CD14-positive monocyte (primary cell): Measurements from ENCODE around the gene TNIP2. TPM values are rescaled to one million over a fixed set of nuclear protein-coding genes. Genes with fewer than 3 reads are reported as not detected.

ENCODE experiments used
- DNase-seq, 3 donors: peaks; one replicate each; pipeline ENCODE4 v3.0.0-alpha.2; 2011 to 2022
- H2AFZ ChIP-seq: 2 replicates; pipeline ENCODE4 v1.6.0; 2012; ENCODE audit warnings: mild to moderate bottlenecking, low read depth, low read length, inconsistent platforms; ENCODE audit not compliant: insufficient read depth, poor library complexity, severe bottlenecking
- H3K27ac ChIP-seq, 2 donors: 1 replicate in 1 of 2; 2 replicates in 1 of 2; pipeline ENCODE4 v1.5.1; 2012 to 2013; ENCODE audit warnings: low read length in 2 of 2, control low read depth in 1 of 2, inconsistent platforms in 1 of 2, low read depth in 1 of 2, mild to moderate bottlenecking in 1 of 2
- H3K27me3 ChIP-seq, 2 donors: one replicate each; pipeline versions ENCODE4 v1.6.0 to v1.6.1; 2011 to 2013; ENCODE audit warnings: low read length in 2 of 2; ENCODE audit not compliant: control insufficient read depth in 2 of 2, insufficient read depth in 2 of 2
- H3K36me3 ChIP-seq, 2 donors: replicated peaks in 1 of 2; 1 replicate in 1 of 2; 2 replicates in 1 of 2; pipeline versions ENCODE4 v1.5.1 to v1.6.1; 2012 to 2013; ENCODE audit warnings: low read length in 2 of 2, control low read depth in 1 of 2, inconsistent platforms in 1 of 2, mild to moderate bottlenecking in 1 of 2; ENCODE audit not compliant: insufficient read depth in 2 of 2, control insufficient read depth in 1 of 2
- H3K4me1 ChIP-seq, 2 donors: 1 replicate in 1 of 2; 2 replicates in 1 of 2; pipeline versions ENCODE4 v1.5.1 to v1.6.1; 2012 to 2013; ENCODE audit warnings: low read length in 2 of 2, control low read depth in 1 of 2, inconsistent platforms in 1 of 2, mild to moderate bottlenecking in 1 of 2, moderate library complexity in 1 of 2; ENCODE audit not compliant: insufficient read depth in 2 of 2, control insufficient read depth in 1 of 2
- H3K4me2 ChIP-seq: replicated peaks from 2 replicates; pipeline ENCODE3; 2012; ENCODE audit warnings: low read length, moderate library complexity, mild to moderate bottlenecking; ENCODE audit not compliant: poor library complexity, severe bottlenecking; ENCODE audit errors: extremely low read depth
- H3K4me3 ChIP-seq, 3 experiments: fragments of 200-600 bp in 1 of 3; sonication (generic) in 1 of 3; replicated peaks in 1 of 3; 1 replicate in 2 of 3; 2 replicates in 1 of 3; pipeline ENCODE4 v1.5.1; 2011 to 2013; ENCODE audit warnings: low read length in 3 of 3, mild to moderate bottlenecking in 3 of 3, control low read depth in 2 of 3, low read depth in 2 of 3, inconsistent platforms in 1 of 3, moderate library complexity in 1 of 3
- H3K79me2 ChIP-seq: 2 replicates; pipeline ENCODE4 v1.6.0; 2012; ENCODE audit warnings: mild to moderate bottlenecking, control low read depth, inconsistent platforms, low read length, moderate library complexity; ENCODE audit not compliant: insufficient read depth
- H3K9ac ChIP-seq: 2 replicates; pipeline ENCODE4 v1.6.0; 2017; ENCODE audit warnings: low read length, mild to moderate bottlenecking; ENCODE audit not compliant: insufficient read depth, poor library complexity, severe bottlenecking
- H3K9me3 ChIP-seq, 2 donors: replicated peaks in 1 of 2; 1 replicate in 1 of 2; 2 replicates in 1 of 2; pipeline versions ENCODE4 v1.5.1 to v1.6.1; 2012 to 2013; ENCODE audit warnings: low read length in 2 of 2, control low read depth in 1 of 2; ENCODE audit not compliant: control insufficient read depth in 1 of 2, insufficient read depth in 1 of 2
- H4K20me1 ChIP-seq: 2 replicates; pipeline ENCODE4 v1.6.0; 2012; ENCODE audit warnings: mild to moderate bottlenecking, low read length, control low read depth, moderate library complexity; ENCODE audit not compliant: insufficient read depth
- H3K27ac Mint-ChIP-seq, 7 donors: one replicate each; pipeline ENCODE4 v1.8.0; 2020; ENCODE audit warnings: mild to moderate bottlenecking in 7 of 7, mixed read lengths in 7 of 7, moderate library complexity in 6 of 7, inconsistent platforms in 2 of 7
- H3K27me3 Mint-ChIP-seq, 3 donors: one replicate each; pipeline ENCODE4 v1.8.0; 2021 to 2022; ENCODE audit warnings: low read depth in 3 of 3, mild to moderate bottlenecking in 3 of 3, mixed read lengths in 3 of 3, moderate library complexity in 3 of 3, inconsistent platforms in 1 of 3
- H3K36me3 Mint-ChIP-seq, 2 donors: one replicate each; pipeline ENCODE4 v1.8.0; 2020; ENCODE audit warnings: mixed read lengths in 2 of 2, inconsistent platforms in 1 of 2, mild to moderate bottlenecking in 1 of 2
- H3K4me1 Mint-ChIP-seq: one replicate; pipeline ENCODE4 v1.8.0; 2020; ENCODE audit warnings: mild to moderate bottlenecking, mixed read lengths
- H3K4me3 Mint-ChIP-seq, 2 donors: one replicate each; pipeline ENCODE4 v1.8.0; 2020; ENCODE audit warnings: mild to moderate bottlenecking in 2 of 2, mixed read lengths in 2 of 2, moderate library complexity in 1 of 2
- H3K9me3 Mint-ChIP-seq, 7 donors: one replicate each; pipeline ENCODE4 v1.8.0; 2020 to 2022; ENCODE audit warnings: mixed read lengths in 7 of 7, mild to moderate bottlenecking in 6 of 7, moderate library complexity in 6 of 7, inconsistent platforms in 2 of 7
- WGBS: methylation state at CpG from one replicate; pipeline ENCODE4 v1.1.5; 2013; ENCODE audit warnings: missing lambda C conversion rate; ENCODE audit not compliant: insufficient coverage; 5-methylcytosine and 5-hydroxymethylcytosine counted together
- intact Hi-C, 2 donors: fragments of 100-400 bp; cut with micrococcal nuclease; formaldehyde crosslinking; loops; one replicate each; pipeline versions ENCODE4 v1.15.0 to v1.15.1; 2023
- polyA plus RNA-seq, 3 donors: library from polyadenylated mRNA; depleted of rRNA in 1 of 3; unstranded in 2 of 3; stranded (reverse) in 1 of 3; fragments of 300-500 nt in 2 of 3; fragments of >200 nt in 1 of 3; fragmentation: Illumina TruSeq in 2 of 3; gene quantifications; 1 replicate in 2 of 3; 2 replicates in 1 of 3; pipeline ENCODE4 v1.2.3, GENCODE V29; 2012 to 2021
- TF ChIP-seq, protein P1 (sequence below): fragments of 200-600 bp; IDR thresholded peaks from one replicate; pipeline ENCODE4 v1.8.0; 2022; ENCODE audit warnings: antibody characterized with exemption, mild to moderate bottlenecking

The TNIP2 gene
- polyA plus RNA-seq, 3 donors: 27.6 to 75.7 (median 28.2) TPM

DNA sequence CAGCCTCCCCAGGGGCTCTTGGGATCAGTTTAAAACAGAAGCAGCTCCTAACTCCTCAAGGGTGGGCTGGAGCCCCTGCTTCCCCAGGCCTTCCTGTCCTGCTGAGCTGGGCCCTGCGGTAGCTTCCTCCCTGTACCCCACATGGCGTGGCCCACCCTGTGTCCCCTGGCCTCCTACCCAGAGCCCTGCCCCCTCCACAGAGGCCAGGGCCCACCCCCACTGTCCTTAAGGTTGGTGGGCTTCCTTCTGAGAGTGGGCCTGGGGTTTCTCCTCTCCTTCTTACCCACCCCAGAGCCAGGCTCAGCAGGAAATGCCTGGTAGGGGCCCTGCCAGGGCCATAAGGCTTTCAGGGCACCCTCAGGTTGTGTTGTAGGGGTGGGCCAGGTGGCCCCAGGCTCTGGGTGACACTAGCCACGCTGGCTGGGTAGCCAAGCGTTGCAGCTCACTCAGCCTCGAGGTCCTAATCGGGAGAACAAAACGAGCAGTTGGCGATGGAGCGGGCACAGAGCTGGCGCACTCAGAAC lies 48.4 kb upstream of the TNIP2 start:
- H3K4me2 ChIP-seq: peak overlapping the region; percentile 65
- peak overlapping the region; percentile 85 to 98 (median 93) for H3K27ac Mint-ChIP-seq
- H3K9me3 ChIP-seq: no peaks in the 10 kb centered on the region
- 97% methylated on average over 6 of the region's 10 CpGs for WGBS
- H3K27me3 Mint-ChIP-seq: peaks cover 0 to 2% (median 2%) of the 10 kb centered on the region in 3 donors
- TF ChIP-seq, protein P1, sequence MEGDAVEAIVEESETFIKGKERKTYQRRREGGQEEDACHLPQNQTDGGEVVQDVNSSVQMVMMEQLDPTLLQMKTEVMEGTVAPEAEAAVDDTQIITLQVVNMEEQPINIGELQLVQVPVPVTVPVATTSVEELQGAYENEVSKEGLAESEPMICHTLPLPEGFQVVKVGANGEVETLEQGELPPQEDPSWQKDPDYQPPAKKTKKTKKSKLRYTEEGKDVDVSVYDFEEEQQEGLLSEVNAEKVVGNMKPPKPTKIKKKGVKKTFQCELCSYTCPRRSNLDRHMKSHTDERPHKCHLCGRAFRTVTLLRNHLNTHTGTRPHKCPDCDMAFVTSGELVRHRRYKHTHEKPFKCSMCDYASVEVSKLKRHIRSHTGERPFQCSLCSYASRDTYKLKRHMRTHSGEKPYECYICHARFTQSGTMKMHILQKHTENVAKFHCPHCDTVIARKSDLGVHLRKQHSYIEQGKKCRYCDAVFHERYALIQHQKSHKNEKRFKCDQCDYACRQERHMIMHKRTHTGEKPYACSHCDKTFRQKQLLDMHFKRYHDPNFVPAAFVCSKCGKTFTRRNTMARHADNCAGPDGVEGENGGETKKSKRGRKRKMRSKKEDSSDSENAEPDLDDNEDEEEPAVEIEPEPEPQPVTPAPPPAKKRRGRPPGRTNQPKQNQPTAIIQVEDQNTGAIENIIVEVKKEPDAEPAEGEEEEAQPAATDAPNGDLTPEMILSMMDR: no peak
- H3K4me3 Mint-ChIP-seq: peak overlapping the region; percentile 39 to 68
- no peaks in the 10 kb centered on the region for H3K27me3 ChIP-seq
- intact Hi-C loops: no loop called here
- H3K4me1 Mint-ChIP-seq: peaks cover 75% of the 10 kb centered on the region
- H3K27ac ChIP-seq: peak overlapping the region; percentile 74 to 97
- H3K4me3 ChIP-seq: peak overlapping the region in 1 of 3 experiments; percentile 44
- no peak for DNase-seq
- peaks cover 87% of the 10 kb centered on the region for H4K20me1 ChIP-seq
- H3K9me3 Mint-ChIP-seq: no peaks in the 10 kb centered on the region
- H3K4me1 ChIP-seq: peaks cover 89 to 96% of the 10 kb centered on the region in 2 donors
- H3K9ac ChIP-seq: peak overlapping the region; percentile 52
- H3K36me3 ChIP-seq: peaks cover 48 to 56% of the 10 kb centered on the region in 2 donors
- no peak overlapping the region for H2AFZ ChIP-seq
- H3K79me2 ChIP-seq: peaks cover 95% of the 10 kb centered on the region
- H3K36me3 Mint-ChIP-seq: peaks cover 42 to 71% of the 10 kb centered on the region in 2 donors

GRCh38 chr4:2803624-2804448 lies 47.7 kb upstream of the TNIP2 start:
- H3K4me3 Mint-ChIP-seq: peak overlapping the region; percentile 35 to 55
- H3K4me3 ChIP-seq: peak overlapping the region in 1 of 3 experiments; percentile 44
- H3K36me3 Mint-ChIP-seq: peaks cover 43 to 72% of the 10 kb centered on the region in 2 donors
- H3K27ac Mint-ChIP-seq: peak overlapping the region; percentile 90 to 98 (median 93)
- peak overlapping the region; percentile 65 for H3K4me2 ChIP-seq
- peak overlapping the region; percentile 69 for H3K9ac ChIP-seq
- DNase-seq: peak; percentile 96 to 99 (median 98)
- TF ChIP-seq, protein P1: peak; percentile 45
- peaks cover 0 to 2% (median 2%) of the 10 kb centered on the region in 3 donors for H3K27me3 Mint-ChIP-seq
- H3K36me3 ChIP-seq: peaks cover 47 to 53% of the 10 kb centered on the region in 2 donors
- WGBS: 65% methylated on average over 19 of the region's 20 CpGs
- intact Hi-C loops: no loop called here
- peak overlapping the region; percentile 74 to 97 for H3K27ac ChIP-seq
- no peaks in the 10 kb centered on the region for H3K9me3 ChIP-seq
- peaks cover 98% of the 10 kb centered on the region for H3K79me2 ChIP-seq
- H4K20me1 ChIP-seq: peaks cover 89% of the 10 kb centered on the region
- H3K27me3 ChIP-seq: no peaks in the 10 kb centered on the region
- no peaks in the 10 kb centered on the region for H3K9me3 Mint-ChIP-seq
- no peak overlapping the region for H2AFZ ChIP-seq
- peaks cover 90 to 98% of the 10 kb centered on the region in 2 donors for H3K4me1 ChIP-seq
- H3K4me1 Mint-ChIP-seq: peaks cover 73% of the 10 kb centered on the region
